ENCODE results near the gene CDC5L.
"Not testable (repeated sequence)": the region's sequence is repeated elsewhere in the genome, so short reads cannot be mapped to it uniquely, and the experiment has no call there.

Gene CDC5L

DNA sequence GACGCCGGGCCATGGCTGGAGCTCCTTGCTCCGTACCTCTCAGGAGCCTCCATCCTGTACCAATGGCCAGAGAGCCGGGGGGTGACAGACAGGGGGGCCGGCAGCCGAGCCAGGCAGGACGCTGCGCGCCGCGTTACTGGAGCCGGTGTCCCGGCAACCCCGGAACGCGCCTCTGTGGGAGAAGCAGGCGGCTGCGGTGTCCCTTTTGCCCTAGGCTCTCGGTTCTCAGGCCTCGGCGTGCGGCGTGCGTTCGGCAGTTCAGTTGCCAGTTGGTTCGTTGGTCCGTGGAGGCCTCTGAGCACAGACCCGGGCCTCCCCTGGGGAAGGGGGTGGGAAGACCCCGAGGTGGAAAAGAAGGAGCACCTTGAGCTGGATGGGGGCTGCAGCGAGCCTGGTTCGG, 45.0 kb upstream of the CDC5L start, which contains the start of gene SPATS1:
TSS of gene SPATS1 (plus strand) at position 162 of the 400 bp plus-strand sequence. CDS start 446 bp downstream, outside the sequence.
- no peak within 1 kb of the TSS for H3K4me3 ChIP-seq (ENCODE audit: low read length)
- no peak for TF ChIP-seq CTCF (conservative IDR thresholded peaks at IDR 0.05; ENCODE audit: low read depth, low read length)
- DNase-seq (ENCODE audit: low read depth) = no peak

- not testable (repeated sequence) for H3K4me3 ChIP-seq (ENCODE audit: low read length); DNase-seq (ENCODE audit: low read depth)
Observed at GRCh38 chr6:44346818-44347217, 40.7 kb upstream of the CDC5L start.

DNA sequence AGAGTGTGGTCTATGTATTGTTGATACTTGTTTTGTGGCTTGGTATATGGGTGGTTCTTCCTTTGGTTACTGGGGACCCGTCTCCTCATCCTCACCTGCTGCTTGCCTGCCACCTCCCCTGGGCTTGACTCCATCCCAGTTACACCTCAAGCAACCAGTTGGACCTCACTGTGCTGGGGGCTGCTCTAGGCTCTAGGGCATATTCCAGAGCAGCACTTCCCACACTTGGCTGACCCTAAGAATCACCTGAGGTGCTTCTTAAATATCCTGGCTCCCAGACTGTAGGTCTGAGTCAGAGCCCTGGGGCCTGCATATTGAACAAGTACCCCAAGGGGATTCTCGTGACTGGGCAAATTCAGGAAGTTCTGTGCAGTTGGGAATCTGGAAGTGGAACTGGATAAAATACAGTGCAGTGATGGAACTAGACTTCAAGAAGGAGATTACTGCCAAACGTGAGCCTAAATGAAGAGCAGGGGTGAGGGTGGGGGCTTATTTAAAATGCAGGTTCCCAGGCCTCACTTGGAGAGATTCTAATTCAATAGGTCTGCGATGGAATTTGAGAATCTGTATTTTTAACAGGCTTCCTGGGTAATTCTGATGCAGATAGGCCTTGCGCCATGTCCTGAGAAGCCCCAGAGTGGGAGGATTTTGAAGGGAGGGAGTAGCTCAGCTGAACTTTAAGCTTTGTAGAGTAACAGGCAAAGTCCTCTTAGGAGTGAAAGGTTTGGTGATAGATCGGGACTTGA, 37.4 kb upstream of the CDC5L start:
- DNase-seq (ENCODE audit: low read depth) = no peak
- H3K4me3 ChIP-seq (ENCODE audit: low read length) = no peak overlapping the region
- TF ChIP-seq CTCF (conservative IDR thresholded peaks at IDR 0.05; ENCODE audit: low read depth, low read length) = no peak

DNA sequence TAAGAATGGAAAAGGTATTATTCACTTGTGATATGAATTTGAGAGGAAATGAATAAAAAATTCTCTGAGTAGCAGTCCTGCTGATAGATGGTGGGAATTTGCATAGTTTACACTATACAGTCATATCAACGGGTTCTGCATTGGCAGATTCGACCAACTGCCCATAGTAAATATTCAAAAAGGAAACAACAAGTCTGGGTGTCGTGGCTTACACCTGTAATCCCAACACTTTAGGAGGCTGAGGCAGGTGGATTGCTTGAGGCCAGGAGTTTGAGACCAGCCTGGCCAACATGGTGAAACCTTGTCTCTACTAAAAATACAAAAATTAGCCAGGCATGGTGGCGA, 36.9 kb upstream of the CDC5L start:
- H3K4me3 ChIP-seq (ENCODE audit: low read length); DNase-seq (ENCODE audit: low read depth): not testable (repeated sequence)

DNA sequence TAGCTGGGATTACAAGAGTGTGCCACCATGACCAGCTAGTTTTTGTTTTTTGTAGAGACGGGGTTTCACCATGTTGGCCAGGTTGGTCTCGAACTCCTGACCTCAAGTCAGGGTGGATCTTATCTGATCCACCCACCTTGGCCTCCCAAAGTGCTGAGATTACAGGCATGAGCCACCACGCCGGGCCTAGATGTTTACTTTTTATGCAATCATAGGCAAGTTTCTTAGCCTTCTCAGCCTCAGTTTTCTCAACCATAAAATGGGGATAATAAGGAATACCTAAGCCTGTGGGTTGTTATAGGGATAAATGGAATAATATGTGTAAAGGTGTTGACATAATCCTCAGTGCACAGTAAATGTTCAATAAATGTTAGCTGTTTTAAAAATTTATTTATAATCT, 35.2 kb upstream of the CDC5L start:
- TF ChIP-seq CTCF (conservative IDR thresholded peaks at IDR 0.05; ENCODE audit: low read depth, low read length) = no peak
- no peak overlapping the region for H3K4me3 ChIP-seq (ENCODE audit: low read length)
- no peak for DNase-seq (ENCODE audit: low read depth)

DNA sequence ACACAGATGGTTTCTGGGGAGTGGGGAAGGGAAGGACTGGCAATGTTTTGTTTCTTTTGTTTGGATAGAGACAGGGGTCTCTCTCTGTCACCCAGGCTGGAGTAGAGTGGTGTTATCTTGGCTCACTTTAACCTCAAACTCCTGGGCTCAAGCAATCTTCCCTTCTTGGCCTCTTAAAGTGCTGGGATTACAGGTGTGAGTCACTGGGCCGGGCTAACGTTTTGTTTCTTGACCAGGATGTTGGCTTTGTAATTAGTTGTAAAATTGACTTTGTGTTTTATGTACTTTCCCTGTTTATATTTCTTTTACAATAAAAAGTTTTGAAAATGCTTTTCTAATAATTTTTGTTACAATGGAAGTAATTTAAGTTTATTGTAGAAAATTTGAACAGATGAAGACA, 34.2 kb upstream of the CDC5L start:
- TF ChIP-seq CTCF (conservative IDR thresholded peaks at IDR 0.05; ENCODE audit: low read depth, low read length) = no peak
- no peak overlapping the region for H3K4me3 ChIP-seq (ENCODE audit: low read length)
- DNase-seq (ENCODE audit: low read depth) = no peak

- no peak for DNase-seq (ENCODE audit: low read depth)
- TF ChIP-seq CTCF (conservative IDR thresholded peaks at IDR 0.05; ENCODE audit: low read depth, low read length) = no peak
- no peak overlapping the region for H3K4me3 ChIP-seq (ENCODE audit: low read length)
Observed at GRCh38 chr6:44355640-44356039, 31.9 kb upstream of the CDC5L start.

GRCh38 chr6:44356487-44356886, 31.0 kb upstream of the CDC5L start:
- no peak for DNase-seq (ENCODE audit: low read depth)
- TF ChIP-seq CTCF (conservative IDR thresholded peaks at IDR 0.05; ENCODE audit: low read depth, low read length) = no peak
- H3K4me3 ChIP-seq (ENCODE audit: low read length) = no peak overlapping the region

Data from retinal pigment epithelial cell (primary cell).